Breast epithelium (tissue), 4 donors: ENCODE measurements around the gene LORICRIN. TPM values are rescaled to one million over a fixed set of nuclear protein-coding genes. Genes with fewer than 3 reads are reported as not detected.

ENCODE experiments used
- DNase-seq, 2 donors: peaks; one replicate each; pipeline ENCODE4 v3.0.0-alpha.2; 2019; ENCODE audit warnings: low spot score in 2 of 2
- H3K27ac ChIP-seq, 2 donors: fragments of 200-600 bp; sonication (generic) in 1 of 2; one replicate each; pipeline ENCODE4 v1.5.1; 2016 to 2019; ENCODE audit warnings: mild to moderate bottlenecking in 1 of 2
- H3K27me3 ChIP-seq, 2 donors: fragments of 200-600 bp; sonication (generic) in 1 of 2; one replicate each; pipeline versions ENCODE4 v1.5.1 to v1.6.0; 2017 to 2019; ENCODE audit warnings: control low read depth in 1 of 2, mild to moderate bottlenecking in 1 of 2
- H3K36me3 ChIP-seq: fragments of 200-600 bp; one replicate; pipeline ENCODE4 v1.5.1; 2019
- H3K4me1 ChIP-seq, 2 donors: fragments of 200-600 bp; sonication (generic); one replicate each; pipeline ENCODE4 v1.5.1; 2016 to 2019; ENCODE audit warnings: control low read depth in 1 of 2
- H3K4me3 ChIP-seq, 3 donors: fragments of 200-600 bp; sonication (generic); 1 replicate in 2 of 3; 2 replicates in 1 of 3; pipeline ENCODE4 v1.5.1; 2016 to 2019; ENCODE audit warnings: mild to moderate bottlenecking in 3 of 3, moderate library complexity in 2 of 3
- H3K9me3 ChIP-seq, 2 donors: fragments of 200-600 bp; sonication (generic) in 1 of 2; one replicate each; pipeline ENCODE4 v1.5.1; 2016 to 2019; ENCODE audit warnings: control low read depth in 1 of 2
- CTCF ChIP-seq, 3 donors: fragments of 450-650 bp; IDR thresholded peaks; one replicate each; pipeline ENCODE4 v1.5.1; 2016 to 2017; ENCODE audit warnings: antibody characterized with exemption in 3 of 3, mild to moderate bottlenecking in 3 of 3, moderate library complexity in 3 of 3
- POLR2A ChIP-seq: fragments of 450-650 bp; IDR thresholded peaks from one replicate; pipeline ENCODE4 v1.6.1; 2016; ENCODE audit warnings: antibody characterized with exemption, mild to moderate bottlenecking, moderate library complexity
- POLR2AphosphoS5 ChIP-seq, 3 donors: sonication (generic); formaldehyde crosslinking; IDR thresholded peaks; one replicate each; pipeline ENCODE4 v1.6.1; 2017; ENCODE audit warnings: antibody characterized with exemption in 3 of 3
- intact Hi-C: fragments of 100-400 bp; cut with DNase I; formaldehyde crosslinking; loops from one replicate; pipeline ENCODE4 v1.15.1; 2023; ENCODE audit warnings: low total_unique reads
- total RNA-seq, 3 donors: library from RNA; depleted of rRNA; stranded (reverse); fragments of >200 nt; gene quantifications; one replicate each; pipeline ENCODE4 v1.1.0, GENCODE V29; 2016

The LORICRIN gene
- total RNA-seq, 3 donors from 2014 or later: not detected

GRCh38 chr1:153291514-153291913 is 32.0 kb downstream of the LORICRIN start:
- Histone ChIP-seq H3K4me3 (no peak overlapping the region), H3K9me3 (no peaks in the 10 kb centered on the region), H3K36me3 (no peaks in the 10 kb centered on the region), H3K4me1 (no peaks in the 10 kb centered on the region), H3K27ac (no peak overlapping the region), H3K27me3 (peaks cover 0 to 7% of the 10 kb centered on the region in 2 donors)
- no peak for TF ChIP-seq POLR2A
- no peak for TF ChIP-seq CTCF (IDR thresholded peaks at IDR 0.05)
- no peak for TF ChIP-seq POLR2AphosphoS5 (IDR thresholded peaks at IDR 0.05)
- intact Hi-C loops: no loop called here
- no peak for DNase-seq

GRCh38 chr1:153292185-153292584 is 32.7 kb downstream of the LORICRIN start:
- H3K4me1 ChIP-seq: no peaks in the 10 kb centered on the region
- H3K36me3 ChIP-seq: no peaks in the 10 kb centered on the region
- H3K27ac ChIP-seq: no peak overlapping the region
- intact Hi-C loops: no loop called here
- TF ChIP-seq CTCF (IDR thresholded peaks at IDR 0.05): no peak
- no peak for TF ChIP-seq POLR2AphosphoS5 (IDR thresholded peaks at IDR 0.05)
- no peak for TF ChIP-seq POLR2A
- no peak for DNase-seq
- no peaks in the 10 kb centered on the region for H3K9me3 ChIP-seq
- peaks cover 0 to 7% of the 10 kb centered on the region in 2 donors for H3K27me3 ChIP-seq
- H3K4me3 ChIP-seq: no peak overlapping the region

GRCh38 chr1:153292740-153293479 is 33.4 kb downstream of the LORICRIN start:
- intact Hi-C loops: no loop called here

GRCh38 chr1:153293480-153293775 is 33.9 kb downstream of the LORICRIN start:
- TF ChIP-seq POLR2AphosphoS5 (IDR thresholded peaks at IDR 0.05) (no peak), CTCF (IDR thresholded peaks at IDR 0.05) (no peak), POLR2A (no peak)
- Histone ChIP-seq H3K4me1 (no peaks in the 10 kb centered on the region), H3K27ac (no peak overlapping the region), H3K4me3 (no peak overlapping the region), H3K36me3 (no peaks in the 10 kb centered on the region), H3K9me3 (no peaks in the 10 kb centered on the region), H3K27me3 (peaks cover 0 to 7% of the 10 kb centered on the region in 2 donors)
- intact Hi-C loops: no loop called here
- DNase-seq: no peak

More at GRCh38 chr1:153292740-153293479, 33.4 kb downstream of the LORICRIN start:
- no peak for DNase-seq
- TF ChIP-seq POLR2AphosphoS5 (IDR thresholded peaks at IDR 0.05) (no peak), POLR2A (no peak), CTCF (IDR thresholded peaks at IDR 0.05) (no peak)
- H3K27me3 ChIP-seq: peaks cover 0 to 7% of the 10 kb centered on the region in 2 donors
- H3K4me1 ChIP-seq: no peaks in the 10 kb centered on the region
- H3K4me3 ChIP-seq: no peak overlapping the region
- H3K9me3 ChIP-seq: no peaks in the 10 kb centered on the region
- no peaks in the 10 kb centered on the region for H3K36me3 ChIP-seq
- no peak overlapping the region for H3K27ac ChIP-seq

- Histone ChIP-seq H3K36me3 (no peaks in the 10 kb centered on the region), H3K27ac (no peak overlapping the region), H3K4me1 (no peaks in the 10 kb centered on the region), H3K4me3 (no peak overlapping the region), H3K27me3 (peaks cover 0 to 7% of the 10 kb centered on the region in 2 donors), H3K9me3 (no peaks in the 10 kb centered on the region)
- intact Hi-C loops: no loop called here
- no peak for DNase-seq
- TF ChIP-seq POLR2A: no peak
- no peak for TF ChIP-seq CTCF (IDR thresholded peaks at IDR 0.05)
- no peak for TF ChIP-seq POLR2AphosphoS5 (IDR thresholded peaks at IDR 0.05)
Measured at GRCh38 chr1:153293851-153294250, 34.4 kb downstream of the LORICRIN start.
